Right kidney (tissue), 1 donor: ENCODE results near the gene PATJ.

Experiments used
- DNase-seq: peaks from one replicate; pipeline ENCODE4 v3.0.0-alpha.2; 2016

Gene PATJ

GRCh38 chr1:61993331-61993961 is 251.2 kb downstream of the PATJ start:
- DNase-seq, result no peak

GRCh38 chr1:61995641-61996040 is 253.4 kb downstream of the PATJ start:
- no peak for DNase-seq

GRCh38 chr1:61997123-61997522 is 254.8 kb downstream of the PATJ start:
- no peak for DNase-seq

GRCh38 chr1:62003777-62004176 is 261.5 kb downstream of the PATJ start:
- DNase-seq, result no peak

- DNase-seq, result no peak
Measured at GRCh38 chr1:62006690-62007089, 264.4 kb downstream of the PATJ start.

GRCh38 chr1:62011006-62011405 is 268.7 kb downstream of the PATJ start:
- no peak for DNase-seq

GRCh38 chr1:62012095-62012494 is 269.8 kb downstream of the PATJ start:
- no peak for DNase-seq

- no peak for DNase-seq
Measured at GRCh38 chr1:62012836-62013235, 270.6 kb downstream of the PATJ start.

GRCh38 chr1:62013264-62013663 is 271.0 kb downstream of the PATJ start:
- no peak for DNase-seq

GRCh38 chr1:62022382-62022983 is 280.2 kb downstream of the PATJ start:
- no peak for DNase-seq

GRCh38 chr1:62024690-62025089 is 282.4 kb downstream of the PATJ start:
- DNase-seq, result no peak

- no peak for DNase-seq
Measured at GRCh38 chr1:62025154-62025553, 282.9 kb downstream of the PATJ start.

GRCh38 chr1:62025892-62026291 is 283.6 kb downstream of the PATJ start:
- no peak for DNase-seq

- DNase-seq, result no peak
Measured at GRCh38 chr1:62029704-62030103, 287.4 kb downstream of the PATJ start.

- DNase-seq, result no peak
Measured at GRCh38 chr1:62034790-62035189, 292.5 kb downstream of the PATJ start.

- no peak for DNase-seq
Measured at GRCh38 chr1:62037274-62037673, 295.0 kb downstream of the PATJ start.

- no peak for DNase-seq
Measured at GRCh38 chr1:62038594-62039284, 296.5 kb downstream of the PATJ start.

GRCh38 chr1:62040450-62040849 is 298.2 kb downstream of the PATJ start:
- no peak for DNase-seq

- no peak for DNase-seq
Measured at GRCh38 chr1:62040973-62041372, 298.7 kb downstream of the PATJ start.

- no peak for DNase-seq
Measured at GRCh38 chr1:62043154-62043553, 300.9 kb downstream of the PATJ start.

- DNase-seq, result no peak
Measured at GRCh38 chr1:62045574-62045973, 303.3 kb downstream of the PATJ start.

GRCh38 chr1:62046927-62047326 is 304.6 kb downstream of the PATJ start:
- DNase-seq, result no peak

- DNase-seq, result no peak
Measured at GRCh38 chr1:62050165-62050564, 307.9 kb downstream of the PATJ start.

- DNase-seq, result no peak
Measured at GRCh38 chr1:62052946-62053345, 310.7 kb downstream of the PATJ start.
